ENCODE measurements around the gene AFF3. TPM values are rescaled to one million over a fixed set of nuclear protein-coding genes. Genes with fewer than 3 reads are reported as not detected.

Gene AFF3
- total and polyA plus RNA-seq, 7 donors: 0.46 to 25.0 (median 18.6) TPM

GRCh38 chr2:99729104-99730025, 413.0 kb downstream of the AFF3 start:
- H3K4me3 ChIP-seq: no peak overlapping the region
- no peaks in the 10 kb centered on the region for H3K27me3 ChIP-seq
- no peak for DNase-seq
- no peaks in the 10 kb centered on the region for H3K9me3 ChIP-seq
- TF ChIP-seq POLR2A (IDR thresholded peaks at IDR 0.05) (no peak), EP300 (IDR thresholded peaks at IDR 0.05) (no peak), POLR2AphosphoS5 (IDR thresholded peaks at IDR 0.05) (no peak), CTCF (IDR thresholded peaks at IDR 0.05) (no peak)
- 81 to 86% methylated on average over 7 of the region's 7 CpGs for WGBS, 2 donors
- peak overlapping the region in 1 of 4 donors; percentile 2 for H3K27ac ChIP-seq
- intact Hi-C loops (cut with DNase I): no loop called here
- H3K36me3 ChIP-seq: no peaks in the 10 kb centered on the region
- H3K4me1 ChIP-seq: peaks cover 0 to 32% (median 14%) of the 10 kb centered on the region in 4 donors

- 70 to 71% methylated on average over 4 of the region's 4 CpGs for WGBS, 2 donors
- peaks cover 0 to 32% (median 14%) of the 10 kb centered on the region in 4 donors for H3K4me1 ChIP-seq
- intact Hi-C loops (cut with DNase I): no loop called here
- H3K4me3 ChIP-seq: no peak overlapping the region
- H3K27ac ChIP-seq: no peak overlapping the region
- no peak for TF ChIP-seq POLR2AphosphoS5 (IDR thresholded peaks at IDR 0.05)
- no peak for TF ChIP-seq EP300 (IDR thresholded peaks at IDR 0.05)
- TF ChIP-seq POLR2A (IDR thresholded peaks at IDR 0.05): no peak
- TF ChIP-seq CTCF (IDR thresholded peaks at IDR 0.05): no peak
- no peak for DNase-seq
- peaks cover 0 to 3% (median 0%) of the 10 kb centered on the region in 4 donors for H3K9me3 ChIP-seq
- H3K27me3 ChIP-seq: no peaks in the 10 kb centered on the region
- H3K36me3 ChIP-seq: no peaks in the 10 kb centered on the region
Observed at GRCh38 chr2:99728166-99728565, 414.2 kb downstream of the AFF3 start.

GRCh38 chr2:99727199-99727598, 415.2 kb downstream of the AFF3 start:
- no peaks in the 10 kb centered on the region for H3K36me3 ChIP-seq
- peaks cover 0 to 5% (median 1%) of the 10 kb centered on the region in 4 donors for H3K9me3 ChIP-seq
- peaks cover 0 to 32% (median 14%) of the 10 kb centered on the region in 4 donors for H3K4me1 ChIP-seq
- no peak overlapping the region for H3K4me3 ChIP-seq
- WGBS, 2 donors: 55 to 85% methylated on average over 1 of the region's 1 CpG
- no peak for TF ChIP-seq CTCF (IDR thresholded peaks at IDR 0.05)
- TF ChIP-seq POLR2A (IDR thresholded peaks at IDR 0.05): no peak
- TF ChIP-seq EP300 (IDR thresholded peaks at IDR 0.05): no peak
- no peak for TF ChIP-seq POLR2AphosphoS5 (IDR thresholded peaks at IDR 0.05)
- H3K27ac ChIP-seq: no peak overlapping the region
- DNase-seq: no peak
- intact Hi-C loops (cut with DNase I): no loop called here
- H3K27me3 ChIP-seq: no peaks in the 10 kb centered on the region

- Histone ChIP-seq H3K27ac (no peak overlapping the region), H3K36me3 (no peaks in the 10 kb centered on the region), H3K4me3 (no peak overlapping the region), H3K9me3 (peaks cover 0 to 6% (median 2%) of the 10 kb centered on the region in 4 donors), H3K4me1 (peaks cover 0 to 32% (median 14%) of the 10 kb centered on the region in 4 donors), H3K27me3 (no peaks in the 10 kb centered on the region)
- no peak for TF ChIP-seq EP300 (IDR thresholded peaks at IDR 0.05)
- no peak for TF ChIP-seq CTCF (IDR thresholded peaks at IDR 0.05)
- no peak for TF ChIP-seq POLR2A (IDR thresholded peaks at IDR 0.05)
- TF ChIP-seq POLR2AphosphoS5 (IDR thresholded peaks at IDR 0.05): no peak
- WGBS, 2 donors: 77% methylated on average over 2 of the region's 2 CpGs
- DNase-seq: no peak
- intact Hi-C loops (cut with DNase I): no loop called here
Observed at GRCh38 chr2:99726691-99727090, 415.7 kb downstream of the AFF3 start.
